ENCODE data around the gene ARHGAP9.
A peak's percentile ranks its signal among the peaks of the same experiment; 100 is the strongest.

ARHGAP9 gene

DNA sequence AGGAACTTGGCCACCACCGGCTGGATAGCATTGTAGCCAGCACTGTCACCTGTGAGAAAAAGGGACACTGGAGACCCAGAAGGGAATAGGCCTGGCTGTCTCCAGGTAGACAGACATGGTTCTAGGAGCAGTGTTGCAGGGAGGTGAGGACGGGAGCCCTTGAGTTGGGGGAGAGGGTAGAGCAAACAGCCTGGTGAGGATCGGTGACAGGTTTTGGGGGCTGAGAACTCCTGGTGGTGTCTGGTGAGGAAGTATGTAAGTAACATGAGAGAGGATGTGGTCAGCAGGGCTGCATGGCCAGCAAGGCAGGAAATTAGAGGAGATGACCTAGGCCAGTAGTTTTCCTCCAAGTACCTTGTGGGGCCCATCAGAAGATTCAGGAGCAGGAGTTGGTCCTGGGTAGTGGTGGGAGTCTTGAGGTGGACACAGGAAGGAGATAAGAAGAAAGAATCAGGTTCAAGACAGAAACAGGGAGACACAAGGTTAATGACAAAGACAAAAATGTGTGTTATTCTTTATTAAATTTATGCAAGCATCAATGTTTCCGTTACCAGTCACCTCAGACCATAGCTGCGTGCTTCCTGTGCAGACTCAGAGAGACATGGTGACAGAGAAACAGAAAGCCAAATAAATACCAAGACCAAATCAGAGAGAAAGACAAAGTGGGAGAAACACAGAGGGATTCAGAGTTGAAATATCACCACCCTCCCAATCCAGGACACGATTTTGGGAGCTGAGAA is at the start of gene ARHGAP9:
TSS of gene ARHGAP9 (minus strand) at position 491 of the 740 bp plus-strand sequence. CDS start at position 31, 460 bp downstream.
- peak within 1 kb of the TSS; percentile 76 to 92 (median 84) for H3K27ac ChIP-seq
- peaks cover 4 to 15% (median 10%) of the 10 kb centered on the region in 11 experiments; a peak in 19 of 22 replicates for H3K36me3 ChIP-seq
- peaks cover 50 to 65% (median 58%) of the 10 kb centered on the region in 10 experiments for H3K4me1 ChIP-seq
- no peaks in the 10 kb centered on the region; a peak in 3 of 22 replicates for H3K27me3 ChIP-seq
- peak within 1 kb of the TSS; percentile 97 to 100 (median 99) for H3K4me2 ChIP-seq
- H3K4me3 ChIP-seq = peak within 1 kb of the TSS in 9 of 10 experiments; percentile 6 to 88 (median 40); a peak in 12 of 20 replicates
- TF ChIP-seq Cebpa-rat (IDR thresholded peaks at IDR 0.05) = no peak
- H3K9ac ChIP-seq = peak within 1 kb of the TSS; percentile 50 to 91 (median 82); a peak in 21 of 22 replicates
- no peaks in the 10 kb centered on the region for H3K9me3 ChIP-seq (replicated peaks in 1 of 11)
- peaks cover 0 to 15% (median 3%) of the 10 kb centered on the region in 11 experiments; a peak in 9 of 22 replicates for H4K20me1 ChIP-seq

DNA sequence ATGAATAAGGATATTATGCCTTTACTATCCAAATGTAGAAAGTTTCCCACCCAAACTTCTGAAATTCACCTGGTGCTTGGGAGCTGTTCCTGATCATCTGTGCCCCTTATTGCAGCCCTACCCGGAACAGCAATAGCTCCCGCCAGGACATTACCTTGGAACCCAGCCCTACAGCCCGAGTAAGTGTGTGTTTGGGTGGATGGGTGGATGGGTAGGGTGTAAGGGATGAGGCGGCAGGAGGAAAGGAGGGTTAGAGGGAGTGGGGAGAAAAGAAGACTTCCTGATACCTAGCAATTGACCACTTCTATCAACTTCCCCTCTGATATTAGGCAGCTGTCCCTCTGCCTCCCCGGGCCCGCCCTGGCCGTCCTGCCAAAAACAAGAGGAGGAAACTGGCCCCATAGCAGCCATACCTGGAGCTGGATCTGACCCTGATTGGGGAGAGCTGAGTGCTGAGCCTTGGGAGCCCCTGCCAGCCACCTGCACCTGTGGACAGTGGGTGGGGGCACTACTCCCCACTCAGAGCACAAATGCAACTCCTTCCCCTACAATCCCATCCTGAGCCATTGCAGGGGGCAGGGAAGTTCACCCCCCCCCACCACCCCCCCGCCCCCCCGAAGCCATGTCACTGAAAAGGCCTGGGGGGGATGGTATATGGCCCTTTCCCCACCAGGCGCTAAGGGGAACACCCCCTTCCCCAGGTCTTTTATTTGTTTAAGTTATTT is 49.3 kb upstream of the ARHGAP9 start:
- Histone ChIP-seq H3K9me3 (replicated peaks in 1 of 11) (no peaks in the 10 kb centered on the region), H3K9ac (no peak overlapping the region), H3K27me3 (no peaks in the 10 kb centered on the region), H4K20me1 (peaks cover 15 to 88% (median 44%) of the 10 kb centered on the region in 11 experiments; a peak in 18 of 22 replicates), H3K4me1 (peaks cover 22 to 30% (median 28%) of the 10 kb centered on the region in 10 experiments), H3K4me3 (no peak overlapping the region), H3K4me2 (no peak overlapping the region), H3K27ac (no peak overlapping the region), H3K36me3 (peaks cover 91 to 99% (median 97%) of the 10 kb centered on the region in 11 experiments)
- TF ChIP-seq Cebpa-rat (IDR thresholded peaks at IDR 0.05) = no peak

DNA sequence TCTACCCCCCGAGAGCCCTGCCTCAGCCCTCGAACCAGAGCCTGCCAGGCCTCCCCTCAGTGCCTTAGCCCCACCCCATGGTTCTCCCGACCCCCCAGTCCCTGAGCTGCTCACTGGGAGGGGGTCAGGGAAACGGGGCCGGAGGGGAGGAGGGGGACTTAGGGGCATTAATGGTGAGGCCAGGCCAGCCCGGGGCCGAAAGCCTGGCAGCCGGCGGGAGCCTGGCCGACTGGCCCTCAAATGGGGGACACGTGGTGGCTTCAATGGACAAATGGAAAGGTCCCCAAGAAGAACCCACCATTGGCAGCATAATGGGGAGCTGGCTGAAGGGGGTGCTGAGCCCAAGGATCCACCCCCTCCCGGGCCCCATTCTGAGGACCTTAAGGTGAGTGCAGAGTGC is 48.5 kb upstream of the ARHGAP9 start:
- Histone ChIP-seq H3K4me1 (peaks cover 28 to 37% (median 33%) of the 10 kb centered on the region in 10 experiments), H3K36me3 (peaks cover 84 to 94% (median 90%) of the 10 kb centered on the region in 11 experiments), H3K27ac (no peak overlapping the region), H3K4me2 (no peak overlapping the region), H3K27me3 (no peaks in the 10 kb centered on the region), H3K9me3 (replicated peaks in 1 of 11) (no peaks in the 10 kb centered on the region), H3K4me3 (no peak overlapping the region), H3K9ac (no peak overlapping the region), H4K20me1 (peaks cover 23 to 94% (median 50%) of the 10 kb centered on the region in 11 experiments; a peak in 18 of 22 replicates)
- TF ChIP-seq Cebpa-rat (IDR thresholded peaks at IDR 0.05) = no peak

DNA sequence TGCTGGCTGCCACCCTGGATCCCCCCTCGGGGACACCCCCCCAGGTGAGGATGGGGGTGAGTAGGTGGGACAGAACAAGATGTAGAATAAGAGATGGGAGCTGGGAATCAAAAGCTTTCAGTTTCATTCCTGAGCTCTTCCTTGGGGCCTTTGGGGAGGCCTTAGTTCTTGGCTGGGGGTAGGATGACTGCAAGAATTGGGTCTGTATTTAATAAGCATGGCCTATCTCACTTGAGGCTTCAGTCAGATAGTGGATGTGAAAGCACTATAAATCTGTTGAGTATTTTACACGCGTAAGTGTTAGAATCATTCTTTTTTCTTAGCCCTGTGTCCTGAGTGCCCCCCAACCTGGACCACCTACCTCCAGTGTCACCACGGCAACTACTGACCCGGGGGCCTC is 47.5 kb upstream of the ARHGAP9 start:
- H3K36me3 ChIP-seq = peaks cover 74 to 84% (median 80%) of the 10 kb centered on the region in 11 experiments
- H3K27ac ChIP-seq = peak overlapping the region in 1 of 11 experiments; percentile 39; a peak in 2 of 22 replicates
- H3K9me3 ChIP-seq (replicated peaks in 1 of 11) = no peaks in the 10 kb centered on the region
- H3K4me3 ChIP-seq = no peak overlapping the region
- peaks cover 23 to 85% (median 50%) of the 10 kb centered on the region in 11 experiments; a peak in 17 of 22 replicates for H4K20me1 ChIP-seq
- H3K27me3 ChIP-seq = no peaks in the 10 kb centered on the region
- H3K4me1 ChIP-seq = peaks cover 29 to 39% (median 35%) of the 10 kb centered on the region in 10 experiments
- H3K9ac ChIP-seq = peak overlapping the region in 9 of 11 experiments; percentile 20 to 91 (median 33); a peak in 7 of 22 replicates
- no peak for TF ChIP-seq Cebpa-rat (IDR thresholded peaks at IDR 0.05)
- H3K4me2 ChIP-seq = no peak overlapping the region

DNA sequence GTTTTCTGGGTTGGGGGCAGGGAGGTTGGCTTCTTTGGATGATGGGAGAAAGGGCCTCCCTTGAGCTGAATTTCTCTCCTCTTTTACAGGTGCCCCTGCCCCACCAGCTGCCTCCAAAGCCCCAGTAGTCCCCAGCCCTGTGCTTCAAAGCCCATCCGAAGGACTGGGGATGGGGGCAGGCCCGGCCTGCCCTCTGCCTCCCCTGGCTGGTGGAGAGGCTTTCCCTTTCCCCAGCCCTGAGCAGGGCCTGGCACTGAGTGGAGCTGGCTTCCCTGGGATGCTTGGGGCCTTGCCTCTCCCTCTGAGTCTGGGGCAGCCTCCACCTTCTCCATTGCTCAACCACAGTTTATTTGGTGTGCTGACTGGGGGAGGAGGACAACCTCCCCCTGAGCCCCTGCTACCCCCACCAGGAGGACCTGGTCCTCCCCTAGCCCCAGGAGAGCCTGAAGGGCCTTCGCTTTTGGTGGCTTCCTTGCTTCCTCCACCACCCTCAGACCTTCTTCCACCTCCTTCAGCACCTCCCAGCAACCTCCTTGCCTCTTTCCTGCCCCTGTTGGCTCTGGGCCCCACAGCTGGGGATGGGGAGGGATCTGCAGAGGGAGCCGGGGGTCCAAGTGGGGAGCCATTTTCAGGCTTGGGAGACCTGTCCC is 46.9 kb upstream of the ARHGAP9 start:
- Histone ChIP-seq H3K4me2 (peak overlapping the region in 6 of 11 experiments; percentile 3 to 100 (median 29); a peak in 5 of 22 replicates), H3K27ac (peak overlapping the region in 7 of 11 experiments; percentile 2 to 50 (median 26); a peak in 7 of 22 replicates), H3K27me3 (no peaks in the 10 kb centered on the region), H3K4me1 (peaks cover 35 to 45% (median 41%) of the 10 kb centered on the region in 10 experiments), H3K4me3 (no peak overlapping the region), H4K20me1 (peaks cover 23 to 79% (median 50%) of the 10 kb centered on the region in 11 experiments; a peak in 17 of 22 replicates), H3K9me3 (replicated peaks in 1 of 11) (no peaks in the 10 kb centered on the region), H3K9ac (peak overlapping the region; percentile 9 to 91 (median 33); a peak in 13 of 22 replicates), H3K36me3 (peaks cover 68 to 78% (median 74%) of the 10 kb centered on the region in 11 experiments)
- no peak for TF ChIP-seq Cebpa-rat (IDR thresholded peaks at IDR 0.05)

DNA sequence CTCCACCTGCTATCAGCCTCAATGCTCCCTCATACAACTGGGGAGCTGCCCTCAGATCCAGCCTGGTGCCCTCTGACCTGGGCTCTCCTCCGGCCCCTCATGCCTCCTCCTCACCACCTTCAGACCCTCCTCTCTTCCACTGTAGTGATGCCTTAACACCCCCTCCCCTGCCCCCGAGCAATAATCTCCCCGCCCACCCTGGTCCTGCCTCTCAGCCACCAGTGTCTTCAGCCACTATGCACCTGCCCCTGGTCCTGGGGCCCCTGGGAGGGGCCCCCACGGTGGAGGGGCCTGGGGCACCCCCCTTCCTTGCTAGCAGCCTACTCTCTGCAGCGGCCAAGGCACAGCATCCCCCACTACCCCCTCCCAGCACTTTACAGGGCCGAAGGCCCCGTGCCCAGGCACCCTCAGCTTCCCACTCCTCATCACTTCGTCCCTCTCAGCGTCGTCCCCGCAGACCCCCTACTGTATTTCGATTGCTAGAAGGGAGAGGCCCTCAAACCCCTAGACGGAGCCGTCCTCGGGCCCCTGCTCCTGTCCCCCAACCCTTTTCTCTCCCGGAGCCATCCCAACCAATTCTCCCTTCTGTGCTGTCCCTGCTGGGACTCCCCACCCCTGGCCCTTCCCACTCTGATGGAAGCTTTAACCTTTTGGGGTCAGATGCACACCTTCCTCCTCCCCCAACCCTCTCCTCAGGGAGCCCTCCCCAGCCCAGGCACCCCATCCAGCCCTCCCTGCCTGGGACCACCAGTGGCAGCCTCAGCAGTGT is 46.1 kb upstream of the ARHGAP9 start:
- Histone ChIP-seq H3K27ac (peak overlapping the region in 5 of 11 experiments; percentile 10 to 47 (median 31); a peak in 4 of 22 replicates), H3K4me3 (no peak overlapping the region), H3K9ac (peak overlapping the region; percentile 15 to 93 (median 89); a peak in 18 of 22 replicates), H3K4me2 (peak overlapping the region; percentile 85 to 100 (median 95)), H3K36me3 (peaks cover 60 to 70% (median 66%) of the 10 kb centered on the region in 11 experiments), H3K4me1 (peaks cover 43 to 53% (median 49%) of the 10 kb centered on the region in 10 experiments), H4K20me1 (peaks cover 23 to 73% (median 50%) of the 10 kb centered on the region in 11 experiments; a peak in 17 of 22 replicates), H3K27me3 (no peaks in the 10 kb centered on the region), H3K9me3 (replicated peaks in 1 of 11) (no peaks in the 10 kb centered on the region)
- TF ChIP-seq Cebpa-rat (IDR thresholded peaks at IDR 0.05) = no peak

DNA sequence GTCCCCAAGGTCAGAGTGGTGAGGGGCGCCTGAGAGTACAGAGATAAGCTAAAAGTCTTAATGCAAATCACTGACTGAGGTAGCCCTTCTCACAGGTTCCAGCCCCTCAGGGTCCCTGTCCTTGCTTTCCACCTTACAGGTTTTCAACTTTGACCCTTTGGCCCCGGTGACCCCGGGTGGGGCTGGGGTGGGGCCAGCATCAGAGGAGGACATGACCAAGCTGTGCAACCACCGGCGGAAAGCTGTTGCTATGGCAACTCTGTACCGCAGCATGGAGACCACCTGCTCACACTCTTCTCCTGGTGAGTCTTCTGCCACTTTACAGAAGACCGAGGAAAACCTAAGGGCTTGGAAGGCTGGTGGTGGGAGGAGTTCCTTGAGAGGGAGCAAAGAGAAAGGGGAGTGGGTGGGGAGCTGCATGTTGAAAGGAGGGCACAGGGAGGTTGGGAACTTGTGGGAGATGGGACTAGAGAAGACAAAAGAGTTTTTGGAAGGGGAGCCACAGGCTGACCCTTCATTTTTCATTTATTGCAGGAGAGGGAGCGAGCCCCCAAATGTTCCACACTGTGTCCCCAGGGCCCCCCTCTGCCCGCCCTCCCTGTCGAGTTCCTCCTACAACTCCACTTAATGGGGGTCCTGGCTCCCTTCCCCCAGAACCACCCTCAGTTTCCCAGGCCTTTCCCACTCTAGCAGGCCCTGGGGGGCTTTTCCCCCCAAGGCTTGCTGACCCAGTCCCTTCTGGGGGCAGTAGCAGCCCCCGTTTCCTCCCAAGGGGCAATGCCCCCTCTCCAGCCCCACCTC is 45.3 kb upstream of the ARHGAP9 start:
- H3K36me3 ChIP-seq = peaks cover 52 to 62% (median 59%) of the 10 kb centered on the region in 11 experiments
- peaks cover 26 to 66% (median 50%) of the 10 kb centered on the region in 11 experiments; a peak in 18 of 22 replicates for H4K20me1 ChIP-seq
- H3K9me3 ChIP-seq (replicated peaks in 1 of 11) = no peaks in the 10 kb centered on the region
- peak overlapping the region; percentile 84 to 93 (median 89); a peak in 20 of 22 replicates for H3K9ac ChIP-seq
- H3K4me3 ChIP-seq = peak overlapping the region in 7 of 10 experiments; percentile 70 to 86 (median 84); a peak in 12 of 20 replicates
- peaks cover 43 to 53% (median 49%) of the 10 kb centered on the region in 10 experiments for H3K4me1 ChIP-seq
- H3K27ac ChIP-seq = peak overlapping the region in 10 of 11 experiments; percentile 80 to 99 (median 97); a peak in 19 of 22 replicates
- H3K27me3 ChIP-seq = no peaks in the 10 kb centered on the region
- TF ChIP-seq Cebpa-rat (IDR thresholded peaks at IDR 0.05) = no peak
- peak overlapping the region; percentile 85 to 100 (median 95) for H3K4me2 ChIP-seq
